HG03565 (cell line): Measurements from ENCODE around the gene PLXNC1.

ENCODE experiments used
- ATAC-seq: cut with Tn5 transposase; IDR thresholded peaks from one replicate; pipeline ENCODE4 v1.9.1; 2021; ENCODE audit warnings: mild to moderate bottlenecking, moderate library complexity; ENCODE audit not compliant: unreplicated experiment

The PLXNC1 gene

GRCh38 chr12:94178882-94179281, 30.5 kb downstream of the PLXNC1 start:
- no peak for ATAC-seq

GRCh38 chr12:94179723-94180122, 31.3 kb downstream of the PLXNC1 start:
- no peak for ATAC-seq

- no peak for ATAC-seq
Measured at GRCh38 chr12:94180558-94181296, 32.4 kb downstream of the PLXNC1 start.

GRCh38 chr12:94182986-94183707, 34.8 kb downstream of the PLXNC1 start:
- ATAC-seq, result no peak

- no peak for ATAC-seq
Measured at GRCh38 chr12:94183708-94184379, 35.5 kb downstream of the PLXNC1 start.

GRCh38 chr12:94184995-94185719, 36.8 kb downstream of the PLXNC1 start:
- ATAC-seq, result no peak

GRCh38 chr12:94185801-94186200, 37.4 kb downstream of the PLXNC1 start:
- no peak for ATAC-seq

- ATAC-seq, result no peak
Measured at GRCh38 chr12:94186278-94187241, 38.2 kb downstream of the PLXNC1 start.

GRCh38 chr12:94187361-94187760, 39.0 kb downstream of the PLXNC1 start:
- ATAC-seq, result no peak

- ATAC-seq, result no peak
Measured at GRCh38 chr12:94190623-94191022, 42.2 kb downstream of the PLXNC1 start.

GRCh38 chr12:94191023-94191422, 42.6 kb downstream of the PLXNC1 start:
- ATAC-seq, result no peak

- no peak for ATAC-seq
Measured at GRCh38 chr12:94191811-94192210, 43.4 kb downstream of the PLXNC1 start.

- ATAC-seq, result no peak
Measured at GRCh38 chr12:94192506-94192905, 44.1 kb downstream of the PLXNC1 start.

- no peak for ATAC-seq
Measured at GRCh38 chr12:94193168-94193567, 44.8 kb downstream of the PLXNC1 start.

GRCh38 chr12:94195483-94195882, 47.1 kb downstream of the PLXNC1 start:
- ATAC-seq, result no peak

- no peak for ATAC-seq
Measured at GRCh38 chr12:94198469-94198868, 50.1 kb downstream of the PLXNC1 start.

- ATAC-seq, result no peak
Measured at GRCh38 chr12:94198872-94199271, 50.5 kb downstream of the PLXNC1 start.

GRCh38 chr12:94200069-94200468, 51.7 kb downstream of the PLXNC1 start:
- no peak for ATAC-seq

GRCh38 chr12:94200695-94201094, 52.3 kb downstream of the PLXNC1 start:
- ATAC-seq, result no peak
